ENCODE results near the gene ASCL4.

- no peak for TF ChIP-seq CTCF (IDR thresholded peaks at IDR 0.05)
- TF ChIP-seq POLR2A (IDR thresholded peaks at IDR 0.05), result no peak
These were observed 28.6 kb downstream of the ASCL4 start for GRCh38 chr12:107803092-107803491.
